IMR-90 (cell line): ENCODE data around the gene F11. TPM values are rescaled to one million over a fixed set of nuclear protein-coding genes. Genes with fewer than 3 reads are reported as not detected.

Source experiments
- ATAC-seq: fragments of 200-7000 bp; cut with Tn5 transposase; 2 replicates; pipeline ENCODE4 v1.9.1; 2020; ENCODE audit warnings: low read depth, mild to moderate bottlenecking, moderate library complexity
- BruUV-seq: library from RNA; stranded (reverse); fragments of 400-500 nt; replicated peaks from 2 replicates; lab custom pipeline; 2021; lab: Mats Ljungman, UMichigan
- CTCF ChIA-PET: fragments of 300-600 bp; formaldehyde crosslinking; extraction: SDS; loops from one replicate; lab custom pipeline; 2021; ENCODE audit warnings: antibody characterized with exemption; lab: Yijun Ruan, JAX
- POLR2A ChIA-PET: fragments of 300-600 bp; sonication (Branson Sonifier 250); formaldehyde crosslinking; loops from one replicate; lab custom pipeline; 2022; ENCODE audit warnings: antibody characterized with exemption; ENCODE audit not compliant: unreplicated experiment; lab: Charles Lee
- DNase-seq: peaks from one replicate; pipeline ENCODE4 v3.0.0; 2013
- H2AFZ ChIP-seq: replicated peaks from 2 replicates; pipeline ENCODE3; 2013; ENCODE audit warnings: low read length, mild to moderate bottlenecking; ENCODE audit not compliant: poor library complexity
- H2AK5ac ChIP-seq: 2 replicates; pipeline ENCODE4 v1.6.1; 2013; ENCODE audit warnings: low read depth, low read length, inconsistent platforms
- H2AK9ac ChIP-seq: replicated peaks from 2 replicates; pipeline ENCODE3; 2013; ENCODE audit warnings: mild to moderate bottlenecking, low read depth, low read length, moderate library complexity; ENCODE audit not compliant: poor library complexity
- H2BK120ac ChIP-seq: 2 replicates; pipeline ENCODE4 v1.6.1; 2013; ENCODE audit warnings: low read depth, low read length, inconsistent platforms
- H2BK15ac ChIP-seq: 3 replicates; pipeline ENCODE4 v1.6.1; 2013; ENCODE audit warnings: low read depth, low read length, inconsistent platforms
- H2BK20ac ChIP-seq: 2 replicates; pipeline ENCODE4 v1.6.1; 2013; ENCODE audit warnings: low read depth, mild to moderate bottlenecking, inconsistent platforms, low read length, moderate library complexity
- H2BK5ac ChIP-seq: 2 replicates; pipeline ENCODE4 v1.6.1; 2013; ENCODE audit warnings: mild to moderate bottlenecking, low read depth, low read length, inconsistent platforms; ENCODE audit not compliant: poor library complexity, severe bottlenecking
- H3K14ac ChIP-seq: replicated peaks from 2 replicates; pipeline ENCODE4 v1.6.1; 2013; ENCODE audit warnings: low read depth, low read length, inconsistent platforms
- H3K18ac ChIP-seq: 2 replicates; pipeline ENCODE4 v1.6.1; 2013; ENCODE audit warnings: low read depth, low read length, control low read depth
- H3K23ac ChIP-seq: 2 replicates; pipeline ENCODE4 v1.6.1; 2013; ENCODE audit warnings: low read depth, low read length, inconsistent platforms
- H3K27ac ChIP-seq: 2 replicates; pipeline ENCODE4 v1.5.1; 2013; ENCODE audit warnings: mild to moderate bottlenecking, control low read depth, low read length; ENCODE audit not compliant: insufficient read depth
- H3K27me3 ChIP-seq: 2 replicates; pipeline ENCODE4 v1.6.1; 2013; ENCODE audit warnings: low read length; ENCODE audit not compliant: control insufficient read depth, insufficient read depth
- H3K36me3 ChIP-seq: 2 replicates; pipeline ENCODE4 v1.6.1; 2013; ENCODE audit warnings: low read length, mixed read lengths; ENCODE audit not compliant: control insufficient read depth, insufficient read depth
- H3K4ac ChIP-seq: 2 replicates; pipeline ENCODE4 v1.6.1; 2013; ENCODE audit warnings: low read depth, low read length, inconsistent platforms
- H3K4me1 ChIP-seq: 2 replicates; pipeline ENCODE4 v1.6.1; 2013; ENCODE audit warnings: low read length, mixed read lengths; ENCODE audit not compliant: control insufficient read depth, insufficient read depth
- H3K4me2 ChIP-seq: 2 replicates; pipeline ENCODE4 v1.6.1; 2013; ENCODE audit warnings: low read depth, mild to moderate bottlenecking, control low read depth, low read length, moderate library complexity
- H3K4me3 ChIP-seq: 2 replicates; pipeline ENCODE4 v1.5.1; 2013; ENCODE audit warnings: low read depth, mild to moderate bottlenecking, control low read depth, low read length, moderate library complexity; ENCODE audit not compliant: insufficient read depth
- H3K56ac ChIP-seq: 2 replicates; pipeline ENCODE4 v1.6.1; 2013; ENCODE audit warnings: low read length, inconsistent platforms; ENCODE audit not compliant: insufficient read depth; ENCODE audit errors: extremely low read depth
- H3K79me1 ChIP-seq, 2 experiments: 2 replicates each; pipeline ENCODE4 v1.6.1; 2013; ENCODE audit warnings: low read length in 2 of 2, inconsistent platforms in 1 of 2, low read depth in 1 of 2
- H3K9ac ChIP-seq: 2 replicates; pipeline ENCODE4 v1.6.1; 2013; ENCODE audit warnings: low read depth, low read length, control low read depth
- H3K9me1 ChIP-seq: 2 replicates; pipeline ENCODE4 v1.6.1; 2013; ENCODE audit warnings: low read length, inconsistent platforms; ENCODE audit not compliant: insufficient read depth
- H3K9me3 ChIP-seq: 2 replicates; pipeline ENCODE4 v1.6.1; 2013; ENCODE audit warnings: low read length; ENCODE audit not compliant: control insufficient read depth, insufficient read depth
- H4K20me1 ChIP-seq: 2 replicates; pipeline ENCODE4 v1.6.1; 2013; ENCODE audit warnings: low read length, inconsistent platforms; ENCODE audit not compliant: insufficient read depth
- H4K5ac ChIP-seq: 2 replicates; pipeline ENCODE4 v1.6.1; 2013; ENCODE audit warnings: mild to moderate bottlenecking, low read depth, low read length, control low read depth
- H4K8ac ChIP-seq, 2 experiments: 2 replicates each; pipeline ENCODE4 v1.6.1; 2013; ENCODE audit warnings: low read depth in 2 of 2, low read length in 2 of 2, control low read depth in 1 of 2, inconsistent platforms in 1 of 2
- H4K91ac ChIP-seq: 2 replicates; pipeline ENCODE4 v1.6.1; 2013; ENCODE audit warnings: low read depth, low read length, inconsistent platforms; ENCODE audit not compliant: insufficient read depth
- CHD1 ChIP-seq: IDR thresholded peaks from 2 replicates; pipeline ENCODE4 v1.6.1; 2012; ENCODE audit warnings: low read depth, low read length, improper control_type of control experiment
- CTCF ChIP-seq: conservative IDR thresholded peaks from 2 replicates; pipeline ENCODE4 v1.5.1; 2012; ENCODE audit warnings: mild to moderate bottlenecking, low read depth, low read length, improper control_type of control experiment
- MXI1 ChIP-seq: IDR thresholded peaks from 2 replicates; pipeline ENCODE4 v1.6.1; 2012; ENCODE audit warnings: low read depth, mild to moderate bottlenecking, low read length, moderate library complexity, borderline replicate concordance
- NFE2L2 ChIP-seq: fragments of 150-350 bp; IDR thresholded peaks from 2 replicates; pipeline ENCODE4 v1.6.1; 2016; ENCODE audit warnings: low read depth, mild to moderate bottlenecking, low read length
- POLR2A ChIP-seq: IDR thresholded peaks from 2 replicates; pipeline ENCODE4 v1.6.1; 2012; ENCODE audit warnings: mild to moderate bottlenecking, low read depth, low read length
- RFX5 ChIP-seq: IDR thresholded peaks from 2 replicates; pipeline ENCODE4 v1.8.0; 2012; ENCODE audit warnings: low read depth, mild to moderate bottlenecking, low read length, moderate library complexity
- WGBS, 2 experiments: methylation state at CpG; one replicate each; pipeline versions ENCODE4 v1.1.5 to v1.1.7; 2013; ENCODE audit warnings: missing lambda C conversion rate in 2 of 2; ENCODE audit not compliant: insufficient read length in 1 of 2; ENCODE audit errors: extremely low coverage in 2 of 2; 5-methylcytosine and 5-hydroxymethylcytosine counted together
- dilution Hi-C: fragments of 300-500 bp; cut with HindIII; formaldehyde crosslinking; loops from one replicate; pipeline ENCODE4 v1.14.3; 2018; ENCODE audit warnings: low sequenced_read_pairs; ENCODE audit not compliant: unreplicated experiment
- in situ Hi-C: fragments of 300-500 bp; cut with MboI; formaldehyde crosslinking; loops from 3 replicates; pipeline ENCODE4 v1.14.3; 2019; ENCODE audit warnings: low sequenced_read_pairs, inconsistent platforms, mixed read lengths
- intact Hi-C: fragments of 100-400 bp; cut with micrococcal nuclease; formaldehyde crosslinking; loops from 2 replicates; pipeline ENCODE4 v1.10.0; 2022
- polyA plus RNA-seq, 3 experiments: library from polyadenylated mRNA; depleted of rRNA; stranded (reverse); fragments of >200 nt; gene quantifications; 2 replicates each; pipeline ENCODE4 v1.2.3, GENCODE V29; 2012; ENCODE audit warnings: low replicate concordance in 1 of 3
- total RNA-seq: library from RNA; depleted of rRNA; stranded (reverse); fragments of >200 nt; gene quantifications from 2 replicates; pipeline ENCODE4 v1.2.3, GENCODE V29; 2012

F11 gene
- total and polyA plus RNA-seq, 2 of the 4 experiments (the other 2 are of a cell fraction) = not detected

DNA sequence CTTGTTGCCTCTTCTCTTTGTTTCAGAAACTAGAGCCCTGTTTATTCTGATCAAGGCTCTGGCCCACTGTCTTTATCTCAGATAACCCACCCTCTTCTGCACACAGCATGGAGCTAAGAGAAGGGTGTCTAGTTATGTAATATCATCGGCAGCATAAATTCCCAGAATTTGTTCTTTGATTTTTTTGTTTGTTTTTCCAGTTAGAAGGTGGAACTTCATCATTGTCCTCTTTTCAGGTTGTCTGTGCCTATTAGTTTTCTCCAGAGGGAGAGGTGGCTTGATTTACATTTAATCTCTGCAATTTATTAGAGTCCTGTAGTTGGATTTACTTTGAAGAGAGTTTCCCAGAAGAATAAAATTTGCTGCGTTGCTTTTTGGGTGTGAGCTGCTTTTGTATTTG lies 15.2 kb upstream of the F11 start:
- Histone ChIP-seq H2AK5ac (no peak overlapping the region), H4K20me1 (no peaks in the 10 kb centered on the region), H3K4me3 (no peak overlapping the region), H3K79me1 (no peaks in the 10 kb centered on the region), H3K23ac (no peak overlapping the region), H4K5ac (no peak overlapping the region), H3K18ac (no peak overlapping the region; the same call in 1 of the 2 replicates), H2BK120ac (no peak overlapping the region), H4K91ac (0 out of 2 replicates have a peak overlapping the region, but pooled peaks have one; percentile 11), H3K27me3 (no peaks in the 10 kb centered on the region), H4K8ac (no peak overlapping the region), H3K56ac (no peak overlapping the region), H3K4ac (no peak overlapping the region), H3K36me3 (no peaks in the 10 kb centered on the region), H3K4me2 (no peak overlapping the region), H3K9me3 (no peaks in the 10 kb centered on the region), H2AFZ (no peak overlapping the region), H2BK15ac (no peak overlapping the region), H3K9me1 (no peaks in the 10 kb centered on the region), H2BK20ac (no peak overlapping the region), H2AK9ac (no peak overlapping the region), H3K27ac (no peak overlapping the region), H2BK5ac (no peak overlapping the region), H3K9ac (no peak overlapping the region), H3K4me1 (peaks cover 3% of the 10 kb centered on the region), H3K14ac (no peak overlapping the region)
- ATAC-seq (no peak), DNase-seq (no peak)
- TF ChIP-seq CHD1 = no peak
- no peak for TF ChIP-seq MXI1
- TF ChIP-seq NFE2L2 = no peak
- TF ChIP-seq CTCF = no peak
- TF ChIP-seq POLR2A = no peak
- TF ChIP-seq RFX5 = no peak
- in situ Hi-C loops = no loop called here
- ChIA-PET POLR2A (no interaction called here), CTCF (no interaction called here)
- no TSS peak for BruUV-seq
- dilution Hi-C loops = no loop called here
- no CpG with 5 or more reads among the region's 2 CpGs for WGBS, 2 experiments
- intact Hi-C loops = no loop called here
